SK-N-SH treated with all-trans-retinoic acid at 6 μM for 48 hours (cell line): ENCODE data around the gene MUC5AC.

Experiments
- ATAC-seq: fragments of 200-7000 bp; cut with Tn5 transposase; 3 replicates; pipeline ENCODE4 v1.9.1; 2020; ENCODE audit warnings: mild to moderate bottlenecking, moderate library complexity
- ARNTL ChIP-seq: fragments of 450-650 bp; formaldehyde crosslinking; IDR thresholded peaks from 2 replicates; pipeline ENCODE4 v1.5.0; 2020; ENCODE audit warnings: low read depth, mild to moderate bottlenecking, moderate library complexity, borderline replicate concordance
- BACH2 ChIP-seq: fragments of 250-450 bp; sonication (Bioruptor Pico); IDR thresholded peaks from 2 replicates; pipeline ENCODE4 v1.9.0; 2021; ENCODE audit warnings: mild to moderate bottlenecking, borderline replicate concordance
- CREB5 ChIP-seq: fragments of 250-450 bp; sonication (Bioruptor Pico); IDR thresholded peaks from 2 replicates; pipeline ENCODE4 v1.5.1; 2020; ENCODE audit warnings: low read depth, mild to moderate bottlenecking, moderate library complexity
- CSDC2 ChIP-seq: fragments of 250-450 bp; sonication (Bioruptor Pico); IDR thresholded peaks from 2 replicates; pipeline ENCODE4 v1.5.0; 2020; ENCODE audit warnings: mild to moderate bottlenecking, moderate library complexity
- CSRNP3 ChIP-seq: fragments of 250-450 bp; sonication (Bioruptor Pico); IDR thresholded peaks from 2 replicates; pipeline ENCODE4 v1.5.1; 2021; ENCODE audit warnings: mild to moderate bottlenecking, moderate library complexity
- ESRRG ChIP-seq: fragments of 250-450 bp; sonication (Bioruptor Pico); IDR thresholded peaks from 2 replicates; pipeline ENCODE4 v1.6.1; 2021; ENCODE audit warnings: mild to moderate bottlenecking
- GLIS3 ChIP-seq: fragments of 250-450 bp; sonication (Bioruptor Pico); IDR thresholded peaks from 2 replicates; pipeline ENCODE4 v1.5.0; 2020; ENCODE audit warnings: mild to moderate bottlenecking, moderate library complexity
- ISL1 ChIP-seq: fragments of 250-450 bp; sonication (Bioruptor Pico); IDR thresholded peaks from 2 replicates; pipeline ENCODE4 v2.1.2; 2022; ENCODE audit warnings: mild to moderate bottlenecking, moderate library complexity
- OSR1 ChIP-seq: fragments of 250-450 bp; sonication (Bioruptor Pico); IDR thresholded peaks from 2 replicates; pipeline ENCODE4 v1.8.0; 2022; ENCODE audit warnings: moderate library complexity, mild to moderate bottlenecking, inconsistent platforms
- PATZ1 ChIP-seq: fragments of 250-450 bp; sonication (Bioruptor Pico); IDR thresholded peaks from 2 replicates; pipeline ENCODE4 v1.8.0; 2020; ENCODE audit warnings: mild to moderate bottlenecking, moderate library complexity, borderline replicate concordance
- POU6F1 ChIP-seq: fragments of 250-450 bp; sonication (Bioruptor Pico); IDR thresholded peaks from 2 replicates; pipeline ENCODE4 v1.8.0; 2021; ENCODE audit warnings: low read depth, mild to moderate bottlenecking, moderate library complexity, borderline replicate concordance
- PPARA ChIP-seq: fragments of 250-450 bp; sonication (Bioruptor Pico); IDR thresholded peaks from 2 replicates; pipeline ENCODE4 v1.5.0; 2020; ENCODE audit warnings: mild to moderate bottlenecking, borderline replicate concordance
- RARB ChIP-seq: fragments of 250-450 bp; sonication (Bioruptor Pico); IDR thresholded peaks from 2 replicates; pipeline ENCODE4 v1.8.0; 2021; ENCODE audit warnings: mild to moderate bottlenecking, moderate library complexity
- SNAI2 ChIP-seq: fragments of 250-450 bp; sonication (Bioruptor Pico); IDR thresholded peaks from 2 replicates; pipeline ENCODE4 v1.5.0; 2020; ENCODE audit warnings: mild to moderate bottlenecking, moderate library complexity
- TCF4 ChIP-seq: fragments of 250-450 bp; sonication (Bioruptor Pico); IDR thresholded peaks from 2 replicates; pipeline ENCODE4 v1.8.0; 2021; ENCODE audit warnings: mild to moderate bottlenecking, moderate library complexity, borderline replicate concordance
- TOX ChIP-seq: fragments of 250-450 bp; sonication (Bioruptor Pico); IDR thresholded peaks from 2 replicates; pipeline ENCODE4 v1.8.0; 2021; ENCODE audit warnings: mild to moderate bottlenecking, moderate library complexity, borderline replicate concordance
- TSHZ2 ChIP-seq: fragments of 250-450 bp; sonication (Bioruptor Pico); IDR thresholded peaks from 2 replicates; pipeline ENCODE4 v1.5.0; 2020; ENCODE audit warnings: mild to moderate bottlenecking, moderate library complexity
- ZC3H10 ChIP-seq: fragments of 250-450 bp; sonication (Bioruptor Pico); IDR thresholded peaks from 2 replicates; pipeline ENCODE4 v1.5.1; 2021; ENCODE audit warnings: mild to moderate bottlenecking, moderate library complexity
- ZFP3 ChIP-seq: fragments of 250-450 bp; sonication (Bioruptor Pico); IDR thresholded peaks from 2 replicates; pipeline ENCODE4 v1.5.0; 2020; ENCODE audit warnings: mild to moderate bottlenecking, moderate library complexity
- ZFP30 ChIP-seq: fragments of 450-650 bp; formaldehyde crosslinking; IDR thresholded peaks from 2 replicates; pipeline ENCODE4 v1.5.0; 2022; ENCODE audit warnings: mild to moderate bottlenecking, moderate library complexity
- ZNF565 ChIP-seq: fragments of 450-650 bp; formaldehyde crosslinking; conservative IDR thresholded peaks from 2 replicates; pipeline ENCODE4 v1.5.0; 2020; ENCODE audit warnings: low read depth, mild to moderate bottlenecking, moderate library complexity
- ZNF70 ChIP-seq: fragments of 450-650 bp; formaldehyde crosslinking; IDR thresholded peaks from 2 replicates; pipeline ENCODE4 v1.5.0; 2020; ENCODE audit warnings: mild to moderate bottlenecking, moderate library complexity
- ZNF8 ChIP-seq: fragments of 450-650 bp; formaldehyde crosslinking; IDR thresholded peaks from 2 replicates; pipeline ENCODE4 v1.5.0; 2020; ENCODE audit warnings: mild to moderate bottlenecking, moderate library complexity

Gene MUC5AC

GRCh38 chr11:1225386-1226225, 67.9 kb downstream of the MUC5AC start:
- TF ChIP-seq ZNF8 (CRISPR knock-in tag) (no peak), CSDC2 (no peak), ESRRG (CRISPR knock-in tag) (no peak), SNAI2 (CRISPR knock-in tag) (no peak), PPARA (CRISPR knock-in tag) (no peak), CREB5 (CRISPR knock-in tag) (no peak), ARNTL (CRISPR knock-in tag) (no peak), PATZ1 (CRISPR knock-in tag) (no peak), POU6F1 (CRISPR knock-in tag) (no peak)

GRCh38 chr11:1226226-1226985, 68.7 kb downstream of the MUC5AC start:
- ATAC-seq: no peak

More at GRCh38 chr11:1225386-1226225, 67.9 kb downstream of the MUC5AC start:
- ATAC-seq: no peak

More at GRCh38 chr11:1226226-1226985, 68.7 kb downstream of the MUC5AC start:
- TF ChIP-seq ZNF70 (CRISPR knock-in tag) (no peak), ZFP30 (CRISPR knock-in tag) (no peak), BACH2 (CRISPR knock-in tag) (no peak), PATZ1 (CRISPR knock-in tag) (no peak), CSRNP3 (CRISPR knock-in tag) (no peak), ZFP3 (CRISPR knock-in tag) (no peak), ISL1 (CRISPR knock-in tag) (no peak), TSHZ2 (CRISPR knock-in tag) (no peak), ESRRG (CRISPR knock-in tag) (no peak), ZNF565 (no peak), ZC3H10 (CRISPR knock-in tag) (no peak), RARB (CRISPR knock-in tag) (no peak), GLIS3 (CRISPR knock-in tag) (no peak), TOX (CRISPR knock-in tag) (no peak), POU6F1 (CRISPR knock-in tag) (no peak), CREB5 (CRISPR knock-in tag) (no peak), TCF4 (CRISPR knock-in tag) (no peak), OSR1 (CRISPR knock-in tag) (no peak), PPARA (CRISPR knock-in tag) (no peak)
- TF ChIP-seq, all 23 proteins: peak for 0
